HEK293 (cell line): ENCODE data around the gene ARHGAP26.

Experiments
- IKZF3 ChIP-seq: fragments of 450-650 bp; IDR thresholded peaks from 2 replicates; pipeline ENCODE4 v1.5.0; 2018; ENCODE audit warnings: missing biosample characterization, mild to moderate bottlenecking, missing genetic modification characterization, moderate library complexity
- PRDM1 ChIP-seq: fragments of 450-650 bp; formaldehyde crosslinking; IDR thresholded peaks from 2 replicates; pipeline ENCODE4; 2016; ENCODE audit warnings: missing biosample characterization, missing genetic modification characterization
- ZBTB21 ChIP-seq: fragments of 450-650 bp; formaldehyde crosslinking; IDR thresholded peaks from 2 replicates; pipeline ENCODE4 v1.5.1; 2017; ENCODE audit warnings: missing biosample characterization, missing genetic modification characterization
- ZBTB48 ChIP-seq: fragments of 450-650 bp; formaldehyde crosslinking; IDR thresholded peaks from 2 replicates; pipeline ENCODE4 v1.5.1; 2016; ENCODE audit warnings: missing biosample characterization, missing genetic modification characterization
- ZFP3 ChIP-seq: fragments of 450-650 bp; formaldehyde crosslinking; IDR thresholded peaks from 2 replicates; pipeline ENCODE4 v1.5.1; 2016; ENCODE audit warnings: low read depth, missing biosample characterization, missing genetic modification characterization
- ZNF24 ChIP-seq: fragments of 450-650 bp; formaldehyde crosslinking; IDR thresholded peaks from 2 replicates; pipeline ENCODE4 v1.5.1; 2016; ENCODE audit warnings: missing biosample characterization, missing genetic modification characterization
- ZNF530 ChIP-seq: fragments of 450-650 bp; formaldehyde crosslinking; IDR thresholded peaks from 2 replicates; pipeline ENCODE4 v1.5.1; 2016; ENCODE audit warnings: low read depth, missing biosample characterization, missing genetic modification characterization
- ZNF549 ChIP-seq: fragments of 450-650 bp; IDR thresholded peaks from 2 replicates; pipeline ENCODE4 v1.5.1; 2018; ENCODE audit warnings: missing biosample characterization, missing genetic modification characterization, mild to moderate bottlenecking, inconsistent platforms, moderate library complexity
- ZNF600 ChIP-seq: fragments of 450-650 bp; formaldehyde crosslinking; IDR thresholded peaks from 2 replicates; pipeline ENCODE4 v1.5.1; 2016; ENCODE audit warnings: missing biosample characterization, missing genetic modification characterization
- ZNF610 ChIP-seq: fragments of 450-650 bp; formaldehyde crosslinking; IDR thresholded peaks from 2 replicates; pipeline ENCODE4 v1.5.1; 2016; ENCODE audit warnings: missing biosample characterization, missing genetic modification characterization, borderline replicate concordance
- ZNF776 ChIP-seq: fragments of 450-650 bp; formaldehyde crosslinking; IDR thresholded peaks from 2 replicates; pipeline ENCODE4 v1.5.0; 2017; ENCODE audit warnings: missing biosample characterization, missing genetic modification characterization, borderline replicate concordance
- TF ChIP-seq, protein P1 (sequence below): fragments of 450-650 bp; formaldehyde crosslinking; IDR thresholded peaks from 2 replicates; pipeline ENCODE4 v1.5.1; 2017; ENCODE audit warnings: missing biosample characterization, missing genetic modification characterization
- TF ChIP-seq, protein P2 (sequence below): fragments of 450-650 bp; formaldehyde crosslinking; IDR thresholded peaks from 2 replicates; pipeline ENCODE4 v1.5.1; 2016; ENCODE audit warnings: missing biosample characterization, missing genetic modification characterization
- TF ChIP-seq, protein P3 (sequence below): fragments of 450-650 bp; formaldehyde crosslinking; IDR thresholded peaks from 2 replicates; pipeline ENCODE4 v1.5.1; 2016; ENCODE audit warnings: missing biosample characterization, missing genetic modification characterization
- TF ChIP-seq, protein P4 (sequence below): fragments of 450-650 bp; formaldehyde crosslinking; IDR thresholded peaks from 2 replicates; pipeline ENCODE4 v1.5.1; 2016; ENCODE audit warnings: missing biosample characterization, missing genetic modification characterization
- TF ChIP-seq, protein P5 (sequence below): fragments of 450-650 bp; formaldehyde crosslinking; IDR thresholded peaks from 2 replicates; pipeline ENCODE4 v1.5.1; 2016; ENCODE audit warnings: missing biosample characterization, missing genetic modification characterization, borderline replicate concordance
- TF ChIP-seq, protein P6 (sequence below): fragments of 450-650 bp; formaldehyde crosslinking; IDR thresholded peaks from 2 replicates; pipeline ENCODE4 v1.5.0; 2017; ENCODE audit warnings: missing biosample characterization, missing genetic modification characterization, borderline replicate concordance
- TF ChIP-seq, protein P7 (sequence below): fragments of 450-650 bp; IDR thresholded peaks from 2 replicates; pipeline ENCODE4 v1.5.1; 2018; ENCODE audit warnings: missing biosample characterization, missing genetic modification characterization
- TF ChIP-seq, protein P8 (sequence below): fragments of 450-650 bp; formaldehyde crosslinking; IDR thresholded peaks from 2 replicates; pipeline ENCODE4 v1.5.1; 2016; ENCODE audit warnings: missing biosample characterization, missing genetic modification characterization
- TF ChIP-seq, protein P9 (sequence below): fragments of 450-650 bp; IDR thresholded peaks from 2 replicates; pipeline ENCODE4 v1.5.1; 2018; ENCODE audit warnings: missing biosample characterization, mild to moderate bottlenecking, missing genetic modification characterization

Gene ARHGAP26

DNA sequence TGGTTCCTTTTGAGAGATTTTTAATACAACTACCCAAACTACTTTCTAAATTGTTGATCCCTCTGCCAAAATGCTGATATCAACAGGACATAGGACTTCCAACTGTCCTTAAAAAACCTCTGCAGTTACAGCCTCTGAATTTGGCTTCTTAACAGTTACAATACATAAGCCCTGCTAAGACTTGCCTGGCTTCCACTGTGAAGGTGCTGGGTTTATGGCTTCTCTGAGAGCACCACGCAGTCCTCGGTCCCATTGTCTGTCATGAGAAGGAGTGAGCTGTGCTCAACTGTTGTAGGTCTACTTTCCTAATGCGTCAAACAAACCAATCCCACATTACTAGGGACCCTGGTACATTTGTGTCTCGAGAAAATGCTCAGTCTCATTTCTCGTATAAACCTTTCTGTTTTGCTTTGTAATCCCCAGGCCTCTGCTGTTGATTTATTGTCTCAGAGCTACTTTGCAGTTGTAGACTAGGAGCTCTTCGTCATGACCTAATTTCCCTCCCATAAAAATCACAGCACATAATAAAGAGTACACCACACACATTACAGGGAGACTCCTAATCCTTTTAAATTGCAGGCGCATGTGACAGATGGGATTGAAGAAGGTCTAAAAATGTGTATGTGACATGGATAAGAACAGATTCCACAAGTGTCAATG is 358.4 kb downstream of the ARHGAP26 start (continued):
- TF ChIP-seq, protein P1, sequence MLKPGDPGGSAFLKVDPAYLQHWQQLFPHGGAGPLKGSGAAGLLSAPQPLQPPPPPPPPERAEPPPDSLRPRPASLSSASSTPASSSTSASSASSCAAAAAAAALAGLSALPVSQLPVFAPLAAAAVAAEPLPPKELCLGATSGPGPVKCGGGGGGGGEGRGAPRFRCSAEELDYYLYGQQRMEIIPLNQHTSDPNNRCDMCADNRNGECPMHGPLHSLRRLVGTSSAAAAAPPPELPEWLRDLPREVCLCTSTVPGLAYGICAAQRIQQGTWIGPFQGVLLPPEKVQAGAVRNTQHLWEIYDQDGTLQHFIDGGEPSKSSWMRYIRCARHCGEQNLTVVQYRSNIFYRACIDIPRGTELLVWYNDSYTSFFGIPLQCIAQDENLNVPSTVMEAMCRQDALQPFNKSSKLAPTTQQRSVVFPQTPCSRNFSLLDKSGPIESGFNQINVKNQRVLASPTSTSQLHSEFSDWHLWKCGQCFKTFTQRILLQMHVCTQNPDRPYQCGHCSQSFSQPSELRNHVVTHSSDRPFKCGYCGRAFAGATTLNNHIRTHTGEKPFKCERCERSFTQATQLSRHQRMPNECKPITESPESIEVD (tag by site-specific recombination), result peak; percentile 90
- TF ChIP-seq, protein P2, sequence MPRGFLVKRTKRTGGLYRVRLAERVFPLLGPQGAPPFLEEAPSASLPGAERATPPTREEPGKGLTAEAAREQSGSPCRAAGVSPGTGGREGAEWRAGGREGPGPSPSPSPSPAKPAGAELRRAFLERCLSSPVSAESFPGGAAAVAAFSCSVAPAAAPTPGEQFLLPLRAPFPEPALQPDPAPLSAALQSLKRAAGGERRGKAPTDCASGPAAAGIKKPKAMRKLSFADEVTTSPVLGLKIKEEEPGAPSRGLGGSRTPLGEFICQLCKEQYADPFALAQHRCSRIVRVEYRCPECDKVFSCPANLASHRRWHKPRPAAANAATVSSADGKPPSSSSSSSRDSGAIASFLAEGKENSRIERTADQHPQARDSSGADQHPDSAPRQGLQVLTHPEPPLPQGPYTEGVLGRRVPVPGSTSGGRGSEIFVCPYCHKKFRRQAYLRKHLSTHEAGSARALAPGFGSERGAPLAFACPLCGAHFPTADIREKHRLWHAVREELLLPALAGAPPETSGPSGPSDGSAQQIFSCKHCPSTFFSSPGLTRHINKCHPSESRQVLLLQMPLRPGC (tag by site-specific recombination), result peak; percentile 96
- TF ChIP-seq, protein P3, sequence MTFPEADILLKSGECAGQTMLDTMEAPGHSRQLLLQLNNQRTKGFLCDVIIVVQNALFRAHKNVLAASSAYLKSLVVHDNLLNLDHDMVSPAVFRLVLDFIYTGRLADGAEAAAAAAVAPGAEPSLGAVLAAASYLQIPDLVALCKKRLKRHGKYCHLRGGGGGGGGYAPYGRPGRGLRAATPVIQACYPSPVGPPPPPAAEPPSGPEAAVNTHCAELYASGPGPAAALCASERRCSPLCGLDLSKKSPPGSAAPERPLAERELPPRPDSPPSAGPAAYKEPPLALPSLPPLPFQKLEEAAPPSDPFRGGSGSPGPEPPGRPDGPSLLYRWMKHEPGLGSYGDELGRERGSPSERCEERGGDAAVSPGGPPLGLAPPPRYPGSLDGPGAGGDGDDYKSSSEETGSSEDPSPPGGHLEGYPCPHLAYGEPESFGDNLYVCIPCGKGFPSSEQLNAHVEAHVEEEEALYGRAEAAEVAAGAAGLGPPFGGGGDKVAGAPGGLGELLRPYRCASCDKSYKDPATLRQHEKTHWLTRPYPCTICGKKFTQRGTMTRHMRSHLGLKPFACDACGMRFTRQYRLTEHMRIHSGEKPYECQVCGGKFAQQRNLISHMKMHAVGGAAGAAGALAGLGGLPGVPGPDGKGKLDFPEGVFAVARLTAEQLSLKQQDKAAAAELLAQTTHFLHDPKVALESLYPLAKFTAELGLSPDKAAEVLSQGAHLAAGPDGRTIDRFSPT (tag by site-specific recombination), result peak; percentile 85
- TF ChIP-seq ZNF776 (tag by site-specific recombination) (no peak), ZBTB48 (tag by site-specific recombination) (peak; percentile 62; the same call in 1 of the 2 replicates), ZNF610 (tag by site-specific recombination) (peak; percentile 50; the same call in 1 of the 2 replicates), IKZF3 (tag by site-specific recombination) (peak; percentile 97), ZNF600 (tag by site-specific recombination) (peak; percentile 58; the same call in 1 of the 2 replicates), ZFP3 (peak; percentile 77), ZNF24 (tag by site-specific recombination) (peak; percentile 71), PRDM1 (tag by site-specific recombination) (no peak), ZNF549 (tag by site-specific recombination) (0 out of 2 replicates have a peak, but pooled peaks have one; percentile 20), ZNF530 (tag by site-specific recombination) (no peak), ZBTB21 (tag by site-specific recombination) (peak; percentile 65)
- TF ChIP-seq, protein P4, sequence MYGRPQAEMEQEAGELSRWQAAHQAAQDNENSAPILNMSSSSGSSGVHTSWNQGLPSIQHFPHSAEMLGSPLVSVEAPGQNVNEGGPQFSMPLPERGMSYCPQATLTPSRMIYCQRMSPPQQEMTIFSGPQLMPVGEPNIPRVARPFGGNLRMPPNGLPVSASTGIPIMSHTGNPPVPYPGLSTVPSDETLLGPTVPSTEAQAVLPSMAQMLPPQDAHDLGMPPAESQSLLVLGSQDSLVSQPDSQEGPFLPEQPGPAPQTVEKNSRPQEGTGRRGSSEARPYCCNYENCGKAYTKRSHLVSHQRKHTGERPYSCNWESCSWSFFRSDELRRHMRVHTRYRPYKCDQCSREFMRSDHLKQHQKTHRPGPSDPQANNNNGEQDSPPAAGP (tag by site-specific recombination), result peak; percentile 75; the same call in 1 of the 2 replicates
- TF ChIP-seq, protein P5, sequence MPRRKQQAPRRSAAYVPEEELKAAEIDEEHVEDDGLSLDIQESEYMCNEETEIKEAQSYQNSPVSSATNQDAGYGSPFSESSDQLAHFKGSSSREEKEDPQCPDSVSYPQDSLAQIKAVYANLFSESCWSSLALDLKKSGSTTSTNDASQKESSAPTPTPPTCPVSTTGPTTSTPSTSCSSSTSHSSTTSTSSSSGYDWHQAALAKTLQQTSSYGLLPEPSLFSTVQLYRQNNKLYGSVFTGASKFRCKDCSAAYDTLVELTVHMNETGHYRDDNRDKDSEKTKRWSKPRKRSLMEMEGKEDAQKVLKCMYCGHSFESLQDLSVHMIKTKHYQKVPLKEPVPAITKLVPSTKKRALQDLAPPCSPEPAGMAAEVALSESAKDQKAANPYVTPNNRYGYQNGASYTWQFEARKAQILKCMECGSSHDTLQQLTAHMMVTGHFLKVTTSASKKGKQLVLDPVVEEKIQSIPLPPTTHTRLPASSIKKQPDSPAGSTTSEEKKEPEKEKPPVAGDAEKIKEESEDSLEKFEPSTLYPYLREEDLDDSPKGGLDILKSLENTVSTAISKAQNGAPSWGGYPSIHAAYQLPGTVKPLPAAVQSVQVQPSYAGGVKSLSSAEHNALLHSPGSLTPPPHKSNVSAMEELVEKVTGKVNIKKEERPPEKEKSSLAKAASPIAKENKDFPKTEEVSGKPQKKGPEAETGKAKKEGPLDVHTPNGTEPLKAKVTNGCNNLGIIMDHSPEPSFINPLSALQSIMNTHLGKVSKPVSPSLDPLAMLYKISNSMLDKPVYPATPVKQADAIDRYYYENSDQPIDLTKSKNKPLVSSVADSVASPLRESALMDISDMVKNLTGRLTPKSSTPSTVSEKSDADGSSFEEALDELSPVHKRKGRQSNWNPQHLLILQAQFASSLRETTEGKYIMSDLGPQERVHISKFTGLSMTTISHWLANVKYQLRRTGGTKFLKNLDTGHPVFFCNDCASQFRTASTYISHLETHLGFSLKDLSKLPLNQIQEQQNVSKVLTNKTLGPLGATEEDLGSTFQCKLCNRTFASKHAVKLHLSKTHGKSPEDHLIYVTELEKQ, result peak; percentile 94
- TF ChIP-seq, protein P6, sequence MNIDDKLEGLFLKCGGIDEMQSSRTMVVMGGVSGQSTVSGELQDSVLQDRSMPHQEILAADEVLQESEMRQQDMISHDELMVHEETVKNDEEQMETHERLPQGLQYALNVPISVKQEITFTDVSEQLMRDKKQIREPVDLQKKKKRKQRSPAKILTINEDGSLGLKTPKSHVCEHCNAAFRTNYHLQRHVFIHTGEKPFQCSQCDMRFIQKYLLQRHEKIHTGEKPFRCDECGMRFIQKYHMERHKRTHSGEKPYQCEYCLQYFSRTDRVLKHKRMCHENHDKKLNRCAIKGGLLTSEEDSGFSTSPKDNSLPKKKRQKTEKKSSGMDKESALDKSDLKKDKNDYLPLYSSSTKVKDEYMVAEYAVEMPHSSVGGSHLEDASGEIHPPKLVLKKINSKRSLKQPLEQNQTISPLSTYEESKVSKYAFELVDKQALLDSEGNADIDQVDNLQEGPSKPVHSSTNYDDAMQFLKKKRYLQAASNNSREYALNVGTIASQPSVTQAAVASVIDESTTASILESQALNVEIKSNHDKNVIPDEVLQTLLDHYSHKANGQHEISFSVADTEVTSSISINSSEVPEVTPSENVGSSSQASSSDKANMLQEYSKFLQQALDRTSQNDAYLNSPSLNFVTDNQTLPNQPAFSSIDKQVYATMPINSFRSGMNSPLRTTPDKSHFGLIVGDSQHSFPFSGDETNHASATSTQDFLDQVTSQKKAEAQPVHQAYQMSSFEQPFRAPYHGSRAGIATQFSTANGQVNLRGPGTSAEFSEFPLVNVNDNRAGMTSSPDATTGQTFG, result no peak
- TF ChIP-seq, protein P7, sequence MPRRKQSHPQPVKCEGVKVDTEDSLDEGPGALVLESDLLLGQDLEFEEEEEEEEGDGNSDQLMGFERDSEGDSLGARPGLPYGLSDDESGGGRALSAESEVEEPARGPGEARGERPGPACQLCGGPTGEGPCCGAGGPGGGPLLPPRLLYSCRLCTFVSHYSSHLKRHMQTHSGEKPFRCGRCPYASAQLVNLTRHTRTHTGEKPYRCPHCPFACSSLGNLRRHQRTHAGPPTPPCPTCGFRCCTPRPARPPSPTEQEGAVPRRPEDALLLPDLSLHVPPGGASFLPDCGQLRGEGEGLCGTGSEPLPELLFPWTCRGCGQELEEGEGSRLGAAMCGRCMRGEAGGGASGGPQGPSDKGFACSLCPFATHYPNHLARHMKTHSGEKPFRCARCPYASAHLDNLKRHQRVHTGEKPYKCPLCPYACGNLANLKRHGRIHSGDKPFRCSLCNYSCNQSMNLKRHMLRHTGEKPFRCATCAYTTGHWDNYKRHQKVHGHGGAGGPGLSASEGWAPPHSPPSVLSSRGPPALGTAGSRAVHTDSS (tag by site-specific recombination), result peak; percentile 52
- TF ChIP-seq, protein P8, sequence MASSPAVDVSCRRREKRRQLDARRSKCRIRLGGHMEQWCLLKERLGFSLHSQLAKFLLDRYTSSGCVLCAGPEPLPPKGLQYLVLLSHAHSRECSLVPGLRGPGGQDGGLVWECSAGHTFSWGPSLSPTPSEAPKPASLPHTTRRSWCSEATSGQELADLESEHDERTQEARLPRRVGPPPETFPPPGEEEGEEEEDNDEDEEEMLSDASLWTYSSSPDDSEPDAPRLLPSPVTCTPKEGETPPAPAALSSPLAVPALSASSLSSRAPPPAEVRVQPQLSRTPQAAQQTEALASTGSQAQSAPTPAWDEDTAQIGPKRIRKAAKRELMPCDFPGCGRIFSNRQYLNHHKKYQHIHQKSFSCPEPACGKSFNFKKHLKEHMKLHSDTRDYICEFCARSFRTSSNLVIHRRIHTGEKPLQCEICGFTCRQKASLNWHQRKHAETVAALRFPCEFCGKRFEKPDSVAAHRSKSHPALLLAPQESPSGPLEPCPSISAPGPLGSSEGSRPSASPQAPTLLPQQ (tag by site-specific recombination), result peak; percentile 39; the same call in 1 of the 2 replicates
- TF ChIP-seq, protein P9, sequence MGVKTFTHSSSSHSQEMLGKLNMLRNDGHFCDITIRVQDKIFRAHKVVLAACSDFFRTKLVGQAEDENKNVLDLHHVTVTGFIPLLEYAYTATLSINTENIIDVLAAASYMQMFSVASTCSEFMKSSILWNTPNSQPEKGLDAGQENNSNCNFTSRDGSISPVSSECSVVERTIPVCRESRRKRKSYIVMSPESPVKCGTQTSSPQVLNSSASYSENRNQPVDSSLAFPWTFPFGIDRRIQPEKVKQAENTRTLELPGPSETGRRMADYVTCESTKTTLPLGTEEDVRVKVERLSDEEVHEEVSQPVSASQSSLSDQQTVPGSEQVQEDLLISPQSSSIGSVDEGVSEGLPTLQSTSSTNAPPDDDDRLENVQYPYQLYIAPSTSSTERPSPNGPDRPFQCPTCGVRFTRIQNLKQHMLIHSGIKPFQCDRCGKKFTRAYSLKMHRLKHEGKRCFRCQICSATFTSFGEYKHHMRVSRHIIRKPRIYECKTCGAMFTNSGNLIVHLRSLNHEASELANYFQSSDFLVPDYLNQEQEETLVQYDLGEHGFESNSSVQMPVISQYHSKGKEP, result peak; percentile 86
